HepG2 (cell line): ENCODE results near the gene PNMA8B. TPM values are rescaled to one million over a fixed set of nuclear protein-coding genes. Genes with fewer than 3 reads are reported as not detected.

ENCODE experiments used
- ARHGAP35 ChIP-seq: sonication (generic); formaldehyde crosslinking; IDR thresholded peaks from 2 replicates; pipeline ENCODE4 v1.9.0; 2022; ENCODE audit warnings: mild to moderate bottlenecking, inconsistent platforms, moderate library complexity, missing genetic modification reagents, borderline replicate concordance
- ATF7-NPFF ChIP-seq: sonication (generic); formaldehyde crosslinking; IDR thresholded peaks from 2 replicates; pipeline ENCODE4 v1.8.1; 2023; ENCODE audit warnings: mild to moderate bottlenecking, low read depth, missing genetic modification reagents, moderate library complexity
- CSRNP2 ChIP-seq: sonication (generic); formaldehyde crosslinking; conservative IDR thresholded peaks from 2 replicates; pipeline ENCODE4 v1.8.0; 2022; ENCODE audit warnings: low read depth, missing genetic modification reagents
- DBP ChIP-seq: sonication (generic); formaldehyde crosslinking; IDR thresholded peaks from 2 replicates; pipeline ENCODE4 v1.4.0; 2020; ENCODE audit warnings: missing genetic modification reagents; ENCODE audit errors: not compliant biosample characterization
- DMAP1 ChIP-seq: IDR thresholded peaks from 2 replicates; pipeline ENCODE4 v1.6.1; 2016
- ESRRA ChIP-seq: sonication (generic); formaldehyde crosslinking; IDR thresholded peaks from 2 replicates; pipeline ENCODE4 v1.5.1; 2020; ENCODE audit warnings: mild to moderate bottlenecking, low read depth, missing genetic modification reagents
- FOXA3 ChIP-seq: IDR thresholded peaks from 2 replicates; pipeline ENCODE4 v1.6.1; 2016; ENCODE audit warnings: missing genetic modification reagents, missing compliant biosample characterization
- GTF3A ChIP-seq: sonication (generic); formaldehyde crosslinking; conservative IDR thresholded peaks from 2 replicates; pipeline ENCODE4 v1.4.0; 2020; ENCODE audit warnings: mild to moderate bottlenecking, missing genetic modification reagents
- HOXA7 ChIP-seq: sonication (generic); formaldehyde crosslinking; IDR thresholded peaks from 2 replicates; pipeline ENCODE4 v1.8.1; 2022; ENCODE audit warnings: mild to moderate bottlenecking, missing genetic modification reagents, moderate library complexity
- IRF2 ChIP-seq: IDR thresholded peaks from 2 replicates; pipeline ENCODE4 v1.6.1; 2018; ENCODE audit warnings: missing genetic modification reagents, missing compliant biosample characterization
- MAX ChIP-seq: IDR thresholded peaks from 2 replicates; pipeline ENCODE4 v1.6.1; 2012; ENCODE audit warnings: inconsistent platforms
- MED1 ChIP-seq: sonication (generic); formaldehyde crosslinking; IDR thresholded peaks from 2 replicates; pipeline ENCODE4 v1.4.0; 2020; ENCODE audit warnings: missing genetic modification reagents
- TMF1 ChIP-seq: sonication (generic); formaldehyde crosslinking; IDR thresholded peaks from 2 replicates; pipeline ENCODE4 v1.8.1; 2022; ENCODE audit warnings: low read depth, missing genetic modification reagents
- ZBTB3 ChIP-seq: sonication (generic); formaldehyde crosslinking; IDR thresholded peaks from 2 replicates; pipeline ENCODE4 v1.4.0; 2020; ENCODE audit warnings: low read depth, mild to moderate bottlenecking, moderate library complexity, missing genetic modification reagents, borderline replicate concordance
- ZNF263 ChIP-seq: sonication (generic); formaldehyde crosslinking; IDR thresholded peaks from 2 replicates; pipeline ENCODE4 v1.4.0; 2020; ENCODE audit warnings: missing genetic modification reagents
- ZNF414 ChIP-seq: sonication (generic); formaldehyde crosslinking; IDR thresholded peaks from 2 replicates; pipeline ENCODE4 v1.5.0; 2020; ENCODE audit warnings: missing genetic modification reagents
- ZNF557 ChIP-seq: sonication (generic); formaldehyde crosslinking; IDR thresholded peaks from 2 replicates; pipeline ENCODE4 v1.4.0; 2020; ENCODE audit warnings: missing genetic modification reagents
- ZNF574 ChIP-seq: sonication (generic); formaldehyde crosslinking; IDR thresholded peaks from 2 replicates; pipeline ENCODE4 v1.4.0; 2020; ENCODE audit warnings: missing genetic modification reagents
- ZNF674 ChIP-seq: sonication (generic); formaldehyde crosslinking; IDR thresholded peaks from 2 replicates; pipeline ENCODE4 v1.5.0; 2020; ENCODE audit warnings: low read depth, mild to moderate bottlenecking, missing genetic modification reagents
- ZNF687 ChIP-seq: sonication (generic); formaldehyde crosslinking; IDR thresholded peaks from 2 replicates; pipeline ENCODE4 v1.5.1; 2020; ENCODE audit warnings: mild to moderate bottlenecking, missing genetic modification reagents, moderate library complexity
- ZSCAN9 ChIP-seq: IDR thresholded peaks from 2 replicates; pipeline ENCODE4 v1.6.1; 2016; ENCODE audit warnings: borderline replicate concordance
- polyA plus RNA-seq, 8 experiments: library from polyadenylated mRNA; depleted of rRNA in 3 of 8; stranded (reverse) in 7 of 8; unstranded in 1 of 8; fragments of >200 nt; fragmentation: Illumina TruSeq in 4 of 8; extraction: Trizol in 4 of 8; gene quantifications; 2 replicates each; pipeline versions ENCODE4 v1.2.1 to v1.2.3, GENCODE V29; 2011 to 2016; ENCODE audit warnings: low read depth in 4 of 8, missing spikeins in 1 of 8, mixed read lengths in 1 of 8; ENCODE audit not compliant: insufficient read depth in 1 of 8
- total RNA-seq, 5 experiments: library from RNA; depleted of rRNA; stranded (reverse); fragments of >200 nt; fragmentation: Illumina TruSeq; extraction: Trizol; gene quantifications; 2 replicates each; pipeline ENCODE4 v1.2.3, GENCODE V29; 2016; ENCODE audit warnings: low read depth in 1 of 5

Gene PNMA8B
- total and polyA plus RNA-seq, 2 of the 13 experiments (the other 11 are each of a cell fraction or from before 2014, with no cell fraction given): not detected

- TF ChIP-seq HOXA7 (CRISPR knock-in tag) (no peak), ZNF557 (CRISPR knock-in tag) (no peak), ARHGAP35 (CRISPR knock-in tag) (no peak), FOXA3 (no peak), IRF2 (CRISPR knock-in tag) (no peak), ZBTB3 (CRISPR knock-in tag) (no peak), ZNF574 (CRISPR knock-in tag) (no peak), ZNF674 (CRISPR knock-in tag) (no peak), DMAP1 (CRISPR knock-in tag) (no peak), GTF3A (CRISPR knock-in tag) (no peak), MED1 (no peak), ATF7-NPFF (CRISPR knock-in tag) (no peak), ZNF687 (CRISPR knock-in tag) (peak; percentile 71), ZNF263 (peak; percentile 94), DBP (CRISPR knock-in tag) (no peak), MAX (no peak), TMF1 (no peak), ZSCAN9 (no peak), ESRRA (CRISPR knock-in tag) (no peak), CSRNP2 (CRISPR knock-in tag) (no peak), ZNF414 (no peak)
These were observed 24.4 kb downstream of the PNMA8B start, which contains the start of gene PNMA8A (continued) for GRCh38 chr19:46471116-46471733.
